NK-92 treated with Interleukin-12 subunit alpha and Interleukin-12 subunit beta, amount 100 ng/mL, for 24 hours (cell line): ENCODE data around the gene C7orf57.
"Not testable (repeated sequence)": the region's sequence is repeated elsewhere in the genome, so short reads cannot be mapped to it uniquely, and the experiment has no call there.

Source experiments
- DNase-seq: peaks from one replicate; lab custom pipeline; 2025; lab: John Stamatoyannopoulos, UW

C7orf57 gene

GRCh38 chr7:48035967-48036478 lies 680 bp downstream of the C7orf57 start:
- DNase-seq, result no peak

- DNase-seq, result no peak
Observed at GRCh38 chr7:48038815-48039506, 3.6 kb downstream of the C7orf57 start.

- DNase-seq, result no peak
Observed at GRCh38 chr7:48040944-48041652, 5.8 kb downstream of the C7orf57 start.

GRCh38 chr7:48041653-48041970 lies 6.3 kb downstream of the C7orf57 start:
- DNase-seq, result no peak

GRCh38 chr7:48042216-48042615 lies 6.9 kb downstream of the C7orf57 start:
- no peak for DNase-seq

GRCh38 chr7:48042636-48043035 lies 7.3 kb downstream of the C7orf57 start:
- DNase-seq, result no peak

GRCh38 chr7:48045195-48045765 lies 9.9 kb downstream of the C7orf57 start:
- DNase-seq, result no peak

- DNase-seq, result no peak
Observed at GRCh38 chr7:48046458-48046857, 11.1 kb downstream of the C7orf57 start.

- no peak for DNase-seq
Observed at GRCh38 chr7:48048113-48048512, 12.8 kb downstream of the C7orf57 start.

GRCh38 chr7:48049850-48050249 lies 14.5 kb downstream of the C7orf57 start:
- no peak for DNase-seq

GRCh38 chr7:48052748-48053147 lies 17.4 kb downstream of the C7orf57 start:
- no peak for DNase-seq

GRCh38 chr7:48053736-48054135 lies 18.4 kb downstream of the C7orf57 start:
- no peak for DNase-seq

- DNase-seq, result no peak
Observed at GRCh38 chr7:48058990-48059389, 23.6 kb downstream of the C7orf57 start.

GRCh38 chr7:48059706-48060105 lies 24.4 kb downstream of the C7orf57 start:
- DNase-seq, result no peak

GRCh38 chr7:48063985-48064384 lies 28.6 kb downstream of the C7orf57 start:
- no peak for DNase-seq

GRCh38 chr7:48067475-48067874 lies 32.1 kb downstream of the C7orf57 start:
- no peak for DNase-seq

- DNase-seq, result no peak
Observed at GRCh38 chr7:48074204-48074654, 38.9 kb downstream of the C7orf57 start.

- DNase-seq, result no peak
Observed at GRCh38 chr7:48077423-48077822, 42.1 kb downstream of the C7orf57 start.

- no peak for DNase-seq
Observed at GRCh38 chr7:48078470-48078869, 43.1 kb downstream of the C7orf57 start.

- DNase-seq, result not testable (repeated sequence)
Observed at GRCh38 chr7:48082378-48082777, 47.0 kb downstream of the C7orf57 start.

- no peak for DNase-seq
Observed at GRCh38 chr7:48083114-48083830, 47.9 kb downstream of the C7orf57 start.

GRCh38 chr7:48084727-48085432 lies 49.5 kb downstream of the C7orf57 start:
- peak; percentile 74 for DNase-seq
